ENCODE results near the gene EEFSEC. TPM values are rescaled to one million over a fixed set of nuclear protein-coding genes. Genes with fewer than 3 reads are reported as not detected.

EEFSEC gene
- total RNA-seq, 1 experiment from 2014 or later = 9.5 TPM

GRCh38 chr3:128283421-128283820 lies 130.1 kb downstream of the EEFSEC start:
- no peak overlapping the region for H3K4ac ChIP-seq (ENCODE audit: low read depth, low read length)
- no peak overlapping the region for H3K4me2 ChIP-seq (ENCODE audit: insufficient read depth, insufficient read length, low read length)
- no peak overlapping the region for H2AK5ac ChIP-seq (ENCODE audit: insufficient read length, low read length)
- WGBS (ENCODE audit: extremely low coverage, insufficient read length, low lambda C conversion rate) = no CpG with 5 or more reads among the region's 3 CpGs
- no peak overlapping the region for H3K14ac ChIP-seq (ENCODE audit: insufficient read depth, low read length)
- peaks cover 0 to 6% (median 4%) of the 10 kb centered on the region in 3 experiments; a peak in 3 of 7 replicates for H3K36me3 Mint-ChIP-seq (ENCODE audit: insufficient read depth in 1 of 3, low read depth in 3 of 3)
- H3K4me3 Mint-ChIP-seq = no peak overlapping the region
- H2BK5ac ChIP-seq (ENCODE audit: insufficient read length, low read length) = no peak overlapping the region
- no peak overlapping the region for H3T11ph ChIP-seq (ENCODE audit: low read length)
- H2BK20ac ChIP-seq (ENCODE audit: low read depth, low read length, poor library complexity, severe bottlenecking) = no peak overlapping the region
- H2BK15ac ChIP-seq (ENCODE audit: low read depth, low read length) = no peak overlapping the region
- H3K79me2 ChIP-seq (ENCODE audit: insufficient read depth, low read length) = no peaks in the 10 kb centered on the region
- no peaks in the 10 kb centered on the region for H3K27me3 ChIP-seq (ENCODE audit: insufficient read depth, low read length)
- H4K5ac ChIP-seq (ENCODE audit: insufficient read length, low read depth, low read length) = no peak overlapping the region
- H3K27ac Mint-ChIP-seq = no peak overlapping the region; a peak in 1 of 7 replicates
- peaks cover 40% of the 10 kb centered on the region for H3K27me3 Mint-ChIP-seq (ENCODE audit: low read depth)
- peaks cover 74% of the 10 kb centered on the region in 2 experiments for H3K4me1 Mint-ChIP-seq
- H3K79me1 ChIP-seq (ENCODE audit: insufficient read depth, low read depth, low read length, poor library complexity, severe bottlenecking) = no peaks in the 10 kb centered on the region
- no peak overlapping the region for H4K91ac ChIP-seq (ENCODE audit: insufficient read length, low read depth, low read length)
- H4K20me1 ChIP-seq (ENCODE audit: control insufficient read depth, insufficient read depth, insufficient read length) = no peaks in the 10 kb centered on the region
- no peak overlapping the region for H3K27ac ChIP-seq (ENCODE audit: insufficient read length, low read depth, low read length)
- peaks cover 30% of the 10 kb centered on the region; the same call in 1 of the 2 replicates for H3K4me1 ChIP-seq (ENCODE audit: insufficient read depth, low read length)
- H3K23me2 ChIP-seq (ENCODE audit: insufficient read length, low read depth, low read length, poor library complexity, severe bottlenecking) = no peaks in the 10 kb centered on the region
- H2BK120ac ChIP-seq (ENCODE audit: low read depth, low read length, poor library complexity, severe bottlenecking) = no peak overlapping the region
- peak; percentile 15 for DNase-seq
- H3K9me3 Mint-ChIP-seq = no peaks in the 10 kb centered on the region
- no peak overlapping the region for H3K56ac ChIP-seq (ENCODE audit: insufficient read length, low read depth, low read length)
- no peak overlapping the region for H3K9ac ChIP-seq (ENCODE audit: extremely low read depth, insufficient read length, low read length)
- H3K18ac ChIP-seq (ENCODE audit: insufficient read length, low read depth, low read length) = no peak overlapping the region
- no peak overlapping the region for H4K8ac ChIP-seq (replicated peaks; ENCODE audit: insufficient read length, low read depth, low read length)
- H3K23ac ChIP-seq (ENCODE audit: insufficient read length, low read depth, low read length) = no peak overlapping the region
- H2AFZ ChIP-seq (ENCODE audit: low read length) = no peak overlapping the region
- no peaks in the 10 kb centered on the region for H3K9me3 ChIP-seq (ENCODE audit: control insufficient read depth, low read depth, low read length)
- no peak overlapping the region for H2BK12ac ChIP-seq (ENCODE audit: insufficient read length, low read depth, low read length)
- no peak for TF ChIP-seq CTCF (conservative IDR thresholded peaks at IDR 0.05)
